Activated CD8-positive, alpha-beta T cell treated with anti-CD3 and anti-CD28 coated beads for 36 hours (primary cell): Measurements from ENCODE around the gene SDHA. TPM values are rescaled to one million over a fixed set of nuclear protein-coding genes. Genes with fewer than 3 reads are reported as not detected.

Experiments used
- ATAC-seq: fragments of 200-7000 bp; cut with Tn5 transposase; one replicate; pipeline ENCODE4 v1.10.0; 2021; ENCODE audit warnings: mild to moderate bottlenecking, moderate library complexity
- CTCF ChIA-PET: fragments of 350-600 bp; sonication (Branson Sonifier 250); formaldehyde crosslinking; loops from one replicate; lab custom pipeline; 2021; ENCODE audit warnings: antibody characterized with exemption; lab: Charles Lee
- POLR2A ChIA-PET: fragments of 350-600 bp; sonication (Branson Sonifier 250); formaldehyde crosslinking; loops from one replicate; lab custom pipeline; 2021; ENCODE audit warnings: antibody characterized with exemption; lab: Charles Lee
- DNase-seq: peaks from one replicate; pipeline ENCODE4 v3.0.0-alpha.2; 2020
- H3K27ac Mint-ChIP-seq: one replicate; pipeline ENCODE4 v1.8.0; 2021; ENCODE audit warnings: mild to moderate bottlenecking, mixed read lengths
- H3K27me3 Mint-ChIP-seq: one replicate; pipeline ENCODE4 v1.8.0; 2021; ENCODE audit warnings: mixed read lengths
- H3K36me3 Mint-ChIP-seq: one replicate; pipeline ENCODE4 v1.8.0; 2021; ENCODE audit warnings: low read depth, mixed read lengths
- H3K4me1 Mint-ChIP-seq: one replicate; pipeline ENCODE4 v1.8.0; 2021; ENCODE audit warnings: low read depth, mixed read lengths
- H3K4me3 Mint-ChIP-seq: one replicate; pipeline ENCODE4 v1.8.0; 2021; ENCODE audit warnings: mild to moderate bottlenecking, moderate library complexity, mixed read lengths
- H3K9me3 Mint-ChIP-seq: one replicate; pipeline ENCODE4 v1.8.0; 2021; ENCODE audit warnings: mixed read lengths
- intact Hi-C: fragments of 100-400 bp; cut with micrococcal nuclease; formaldehyde crosslinking; loops from one replicate; pipeline ENCODE4 v1.10.0; 2022
- total RNA-seq, 2 experiments: library from RNA; stranded (reverse); gene quantifications; one replicate each; pipeline ENCODE4 v1.2.3, GENCODE V29; 2021
- TF ChIP-seq, protein P1 (sequence below): fragments of 200-600 bp; IDR thresholded peaks from one replicate; pipeline ENCODE4 v1.8.0; 2022; ENCODE audit warnings: antibody characterized with exemption, mild to moderate bottlenecking

The SDHA gene
- total RNA-seq, 2 experiments from 2014 or later = 141 to 149 TPM

DNA sequence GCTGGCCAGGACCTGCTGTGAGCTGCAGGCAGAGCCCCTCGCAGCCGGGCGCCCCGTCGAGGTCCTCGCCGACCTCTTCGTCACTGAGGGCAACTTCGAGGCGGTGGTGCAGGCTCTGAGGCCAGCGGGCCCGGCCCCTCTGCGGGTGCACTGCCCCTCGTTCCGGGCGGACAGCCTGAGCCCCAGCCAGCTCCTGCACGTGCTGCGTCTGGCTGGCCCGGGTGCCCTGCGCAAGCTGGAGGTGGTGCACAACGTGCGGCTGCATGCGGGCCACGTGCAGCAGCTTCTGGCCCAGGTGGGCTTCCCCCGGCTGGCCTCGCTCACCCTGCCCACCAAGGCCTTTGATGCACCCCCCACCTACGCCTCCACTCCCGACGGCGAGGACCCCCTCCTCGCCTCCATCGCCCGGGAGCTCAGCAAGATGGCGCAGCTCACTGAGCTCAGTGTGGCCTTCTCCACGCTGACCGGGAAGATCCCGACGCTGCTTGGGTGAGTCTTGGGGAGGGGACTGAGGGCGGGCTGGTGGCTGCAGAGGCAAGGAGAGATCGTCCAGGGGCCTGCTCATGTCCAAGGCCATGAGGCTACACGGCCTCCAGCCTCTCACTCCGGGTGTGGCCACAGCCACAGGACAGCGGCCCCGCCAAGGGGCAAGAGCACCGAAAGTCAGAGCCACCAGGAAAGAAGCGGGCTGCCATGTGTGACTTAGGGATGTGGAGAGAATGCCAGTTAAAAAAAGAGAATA, 26.0 kb upstream of the SDHA start:
- H3K27ac Mint-ChIP-seq = no peak overlapping the region
- H3K4me1 Mint-ChIP-seq = peaks cover 15% of the 10 kb centered on the region
- no peaks in the 10 kb centered on the region for H3K9me3 Mint-ChIP-seq
- no peak overlapping the region for H3K4me3 Mint-ChIP-seq
- ATAC-seq (no peak), DNase-seq (no peak)
- H3K27me3 Mint-ChIP-seq = no peaks in the 10 kb centered on the region
- intact Hi-C loops = no loop called here
- TF ChIP-seq, protein P1, sequence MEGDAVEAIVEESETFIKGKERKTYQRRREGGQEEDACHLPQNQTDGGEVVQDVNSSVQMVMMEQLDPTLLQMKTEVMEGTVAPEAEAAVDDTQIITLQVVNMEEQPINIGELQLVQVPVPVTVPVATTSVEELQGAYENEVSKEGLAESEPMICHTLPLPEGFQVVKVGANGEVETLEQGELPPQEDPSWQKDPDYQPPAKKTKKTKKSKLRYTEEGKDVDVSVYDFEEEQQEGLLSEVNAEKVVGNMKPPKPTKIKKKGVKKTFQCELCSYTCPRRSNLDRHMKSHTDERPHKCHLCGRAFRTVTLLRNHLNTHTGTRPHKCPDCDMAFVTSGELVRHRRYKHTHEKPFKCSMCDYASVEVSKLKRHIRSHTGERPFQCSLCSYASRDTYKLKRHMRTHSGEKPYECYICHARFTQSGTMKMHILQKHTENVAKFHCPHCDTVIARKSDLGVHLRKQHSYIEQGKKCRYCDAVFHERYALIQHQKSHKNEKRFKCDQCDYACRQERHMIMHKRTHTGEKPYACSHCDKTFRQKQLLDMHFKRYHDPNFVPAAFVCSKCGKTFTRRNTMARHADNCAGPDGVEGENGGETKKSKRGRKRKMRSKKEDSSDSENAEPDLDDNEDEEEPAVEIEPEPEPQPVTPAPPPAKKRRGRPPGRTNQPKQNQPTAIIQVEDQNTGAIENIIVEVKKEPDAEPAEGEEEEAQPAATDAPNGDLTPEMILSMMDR = no peak
- ChIA-PET CTCF (interaction anchor here (5.4 kb wide), 1 partner anchor 10 kb away, joined by 21 read pairs; no protein-coding TSS in a partner anchor), POLR2A (no interaction called here)
- no peaks in the 10 kb centered on the region for H3K36me3 Mint-ChIP-seq

DNA sequence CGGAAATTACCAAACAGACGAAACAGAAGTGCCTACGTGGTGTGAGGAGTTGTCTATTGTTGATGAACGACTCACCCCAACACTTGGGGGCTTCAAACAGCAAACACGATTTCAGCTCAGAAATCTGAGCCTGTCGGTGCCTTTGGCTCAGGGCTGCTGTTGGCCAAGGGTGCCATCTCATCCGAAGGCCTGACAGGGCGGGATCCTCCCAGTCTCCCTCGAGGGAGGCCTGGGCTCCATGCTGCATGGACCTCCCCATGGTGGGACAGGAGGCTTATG, 25.5 kb upstream of the SDHA start:
- H3K27me3 Mint-ChIP-seq = no peaks in the 10 kb centered on the region
- TF ChIP-seq, protein P1 = no peak
- DNase-seq (no peak), ATAC-seq (no peak)
- CTCF ChIA-PET = interaction anchor here (5.4 kb wide), 1 partner anchor 9 kb away, joined by 21 read pairs; no protein-coding TSS in a partner anchor
- H3K9me3 Mint-ChIP-seq = no peaks in the 10 kb centered on the region
- H3K4me1 Mint-ChIP-seq = peaks cover 15% of the 10 kb centered on the region
- no peak overlapping the region for H3K27ac Mint-ChIP-seq
- POLR2A ChIA-PET = no interaction called here
- H3K36me3 Mint-ChIP-seq = no peaks in the 10 kb centered on the region
- intact Hi-C loops = no loop called here
- H3K4me3 Mint-ChIP-seq = no peak overlapping the region

DNA sequence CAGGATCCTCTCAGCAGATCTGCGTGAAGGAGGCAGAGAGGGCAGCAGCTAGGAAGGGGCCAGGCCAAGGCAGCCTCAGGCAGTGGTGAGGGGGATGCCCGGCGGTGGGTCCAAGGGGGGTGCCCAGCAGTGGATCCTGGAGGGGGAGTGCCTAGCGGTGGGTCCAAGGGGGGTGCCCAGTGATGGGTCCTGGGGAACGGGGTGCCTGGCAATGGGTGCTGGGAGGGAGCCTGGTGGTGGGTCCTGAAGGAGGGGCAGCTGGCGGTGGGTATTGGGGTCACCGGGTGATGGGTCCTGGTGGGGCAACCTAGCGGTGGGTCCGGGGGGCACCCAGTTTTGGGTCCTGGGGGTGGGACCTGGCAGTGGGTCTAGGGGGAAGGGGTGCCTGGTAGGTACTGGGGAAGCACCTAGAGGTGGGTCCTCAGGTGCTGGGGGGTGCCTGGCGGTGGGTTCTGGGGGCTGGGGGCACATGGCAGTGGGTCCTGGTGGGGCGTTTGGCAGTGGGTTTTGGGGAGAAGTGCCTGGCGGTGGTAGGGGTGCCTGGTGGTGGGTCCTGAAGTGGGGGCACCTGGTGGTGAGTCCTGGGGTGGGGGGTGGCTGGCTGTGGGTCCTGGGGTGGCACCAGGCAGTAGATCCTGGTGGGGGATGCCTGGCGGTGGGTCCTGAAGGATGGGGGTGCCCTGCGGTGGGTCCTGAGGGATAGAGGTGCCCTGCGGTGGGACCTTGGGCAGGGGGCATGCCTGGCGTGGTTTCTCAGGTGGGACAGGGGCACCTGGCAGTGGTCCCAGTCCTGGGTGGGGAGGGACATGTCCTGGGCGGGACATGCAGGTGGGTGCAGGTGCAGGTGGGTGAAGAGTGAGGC, 24.9 kb upstream of the SDHA start:
- intact Hi-C loops = no loop called here
- Mint-ChIP-seq H3K27me3 (no peaks in the 10 kb centered on the region), H3K27ac (no peak overlapping the region), H3K4me1 (peaks cover 13% of the 10 kb centered on the region), H3K36me3 (no peaks in the 10 kb centered on the region), H3K4me3 (no peak overlapping the region), H3K9me3 (no peaks in the 10 kb centered on the region)
- TF ChIP-seq, protein P1 = no peak
- DNase-seq (no peak), ATAC-seq (no peak)
- CTCF ChIA-PET = interaction anchor here (5.4 kb wide), 1 partner anchor 9 kb away, joined by 21 read pairs; no protein-coding TSS in a partner anchor
- POLR2A ChIA-PET = no interaction called here

DNA sequence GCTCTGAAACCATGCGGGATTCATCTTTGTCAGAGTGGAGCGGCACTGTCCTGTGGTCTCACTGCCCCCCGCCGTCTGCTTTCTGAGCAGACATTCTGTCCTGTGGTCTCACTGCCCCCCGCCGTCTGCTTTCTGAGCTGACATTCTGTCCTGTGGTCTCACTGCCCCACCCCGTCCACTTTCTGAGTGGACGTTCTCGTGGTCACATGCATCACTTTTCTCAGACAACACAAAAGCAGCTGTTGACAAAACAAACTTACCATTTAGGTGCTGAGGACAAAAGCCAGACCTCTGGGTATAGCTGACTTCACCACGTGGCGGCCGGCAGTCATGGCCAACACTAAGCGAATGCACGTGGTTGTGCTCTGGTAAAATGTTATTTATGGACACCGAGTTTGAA, 24.0 kb upstream of the SDHA start:
- ATAC-seq (no peak), DNase-seq (no peak)
- no peak overlapping the region for H3K4me3 Mint-ChIP-seq
- CTCF ChIA-PET = no interaction called here
- TF ChIP-seq, protein P1 = no peak
- intact Hi-C loops = no loop called here
- POLR2A ChIA-PET = no interaction called here
- H3K4me1 Mint-ChIP-seq = peaks cover 7% of the 10 kb centered on the region
- H3K27me3 Mint-ChIP-seq = no peaks in the 10 kb centered on the region
- H3K27ac Mint-ChIP-seq = no peak overlapping the region
- H3K9me3 Mint-ChIP-seq = no peaks in the 10 kb centered on the region
- H3K36me3 Mint-ChIP-seq = no peaks in the 10 kb centered on the region
